ENCODE results near the gene MLEC.
"Not testable (repeated sequence)": the region's sequence is repeated elsewhere in the genome, so short reads cannot be mapped to it uniquely, and the experiment has no call there.

Gene MLEC

GRCh38 chr12:120663741-120664140 is 23.2 kb upstream of the MLEC start:
- no peak for DNase-seq

- DNase-seq: no peak
Measured at GRCh38 chr12:120666571-120667390, 20.2 kb upstream of the MLEC start.

GRCh38 chr12:120668091-120668867 is 18.7 kb upstream of the MLEC start:
- no peak for DNase-seq

GRCh38 chr12:120668868-120669840 is 17.8 kb upstream of the MLEC start:
- no peak for DNase-seq

- not testable (repeated sequence) for DNase-seq
Measured at GRCh38 chr12:120670237-120670636, 16.7 kb upstream of the MLEC start.

- no peak for DNase-seq
Measured at GRCh38 chr12:120670667-120671066, 16.3 kb upstream of the MLEC start.

GRCh38 chr12:120674097-120674636 is 12.8 kb upstream of the MLEC start:
- DNase-seq: no peak

GRCh38 chr12:120677765-120678473 is 9.0 kb upstream of the MLEC start:
- no peak for DNase-seq

GRCh38 chr12:120678572-120678971 is 8.4 kb upstream of the MLEC start:
- DNase-seq: no peak

GRCh38 chr12:120680165-120680738 is 6.7 kb upstream of the MLEC start:
- no peak for DNase-seq

- DNase-seq: no peak
Measured at GRCh38 chr12:120684523-120684932, 2.4 kb upstream of the MLEC start.

- no peak for DNase-seq
Measured at GRCh38 chr12:120685522-120685921, 1.4 kb upstream of the MLEC start.

- peak; percentile 98 for DNase-seq
Measured at GRCh38 chr12:120686151-120686689, 729 bp upstream of the MLEC start.

- DNase-seq: peak; percentile 22
Measured at GRCh38 chr12:120687578-120688289, 785 bp downstream of the MLEC start.

GRCh38 chr12:120688527-120689071 is 1.6 kb downstream of the MLEC start:
- DNase-seq: no peak

- no peak for DNase-seq
Measured at GRCh38 chr12:120689397-120690082, 2.6 kb downstream of the MLEC start.

GRCh38 chr12:120690083-120690450 is 3.1 kb downstream of the MLEC start:
- no peak for DNase-seq

GRCh38 chr12:120690978-120691377 is 4.0 kb downstream of the MLEC start:
- no peak for DNase-seq

- no peak for DNase-seq
Measured at GRCh38 chr12:120692524-120693033, 5.6 kb downstream of the MLEC start.
